ENCODE measurements around the gene EMILIN2. TPM values are rescaled to one million over a fixed set of nuclear protein-coding genes. Genes with fewer than 3 reads are reported as not detected.

Gene EMILIN2
- total and polyA plus RNA-seq, 8 donors, result 0.43 to 11.0 (median 3.4) TPM

DNA sequence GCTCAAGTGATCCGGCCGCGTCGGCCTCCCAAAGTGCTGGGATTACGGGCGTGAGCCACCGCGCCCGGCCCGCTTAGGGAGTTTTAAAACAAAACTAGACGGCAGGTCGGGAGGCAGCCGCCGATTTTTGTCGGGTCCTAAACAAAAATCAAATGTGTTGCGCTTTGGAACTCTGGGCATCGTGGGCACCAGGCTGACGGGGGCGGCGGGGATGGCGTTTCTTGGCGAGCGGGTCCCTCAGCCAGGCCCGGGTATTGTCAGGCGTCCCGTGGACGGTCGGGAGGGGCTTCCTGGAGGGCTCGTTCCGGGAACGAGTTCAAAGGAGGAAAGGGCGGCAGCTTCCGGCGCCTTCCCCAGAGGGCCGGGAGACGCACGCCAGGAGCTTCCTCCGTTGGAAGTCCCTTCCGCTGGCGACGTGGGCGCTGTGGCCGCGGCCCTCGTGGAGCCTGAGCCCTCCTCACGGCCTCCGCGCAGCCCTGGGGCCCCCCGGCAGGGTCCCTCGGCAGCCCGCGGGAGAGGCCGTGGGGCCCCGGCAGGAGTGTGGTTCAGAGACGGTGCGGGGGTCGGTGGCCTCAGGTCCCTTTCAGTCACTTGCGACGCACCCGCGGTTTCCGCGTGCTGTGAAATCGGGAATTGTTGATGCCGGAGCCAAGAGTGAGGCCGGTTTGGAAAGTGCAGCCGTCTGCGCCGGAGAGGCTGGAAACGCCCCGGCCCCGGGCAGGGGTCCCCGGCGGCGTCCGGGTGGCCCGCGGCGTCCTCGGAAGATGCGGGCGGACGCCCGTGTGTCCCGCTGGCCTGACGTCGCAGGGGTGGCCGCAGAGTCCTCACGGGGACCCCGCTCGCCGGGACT is 59.3 kb downstream of the EMILIN2 start:
- Histone ChIP-seq H3K36me3 (no peaks in the 10 kb centered on the region), H3K4me1 (no peaks in the 10 kb centered on the region), H3K27me3 (no peaks in the 10 kb centered on the region), H3K27ac (peak overlapping the region in 2 of 4 donors; percentile 41 to 52), H3K4me3 (peak overlapping the region; percentile 38 to 57 (median 44)), H3K9me3 (no peaks in the 10 kb centered on the region)
- FAIRE-seq (no peak), ATAC-seq (peak; percentile 36 to 64 (median 52)), DNase-seq (peak in 4 of 6 donors; percentile 23 to 74 (median 58))
- WGBS, 2 donors, result 14 to 16% methylated on average over 80 to 92 of the region's 92 CpGs
- TF ChIP-seq, protein P1, sequence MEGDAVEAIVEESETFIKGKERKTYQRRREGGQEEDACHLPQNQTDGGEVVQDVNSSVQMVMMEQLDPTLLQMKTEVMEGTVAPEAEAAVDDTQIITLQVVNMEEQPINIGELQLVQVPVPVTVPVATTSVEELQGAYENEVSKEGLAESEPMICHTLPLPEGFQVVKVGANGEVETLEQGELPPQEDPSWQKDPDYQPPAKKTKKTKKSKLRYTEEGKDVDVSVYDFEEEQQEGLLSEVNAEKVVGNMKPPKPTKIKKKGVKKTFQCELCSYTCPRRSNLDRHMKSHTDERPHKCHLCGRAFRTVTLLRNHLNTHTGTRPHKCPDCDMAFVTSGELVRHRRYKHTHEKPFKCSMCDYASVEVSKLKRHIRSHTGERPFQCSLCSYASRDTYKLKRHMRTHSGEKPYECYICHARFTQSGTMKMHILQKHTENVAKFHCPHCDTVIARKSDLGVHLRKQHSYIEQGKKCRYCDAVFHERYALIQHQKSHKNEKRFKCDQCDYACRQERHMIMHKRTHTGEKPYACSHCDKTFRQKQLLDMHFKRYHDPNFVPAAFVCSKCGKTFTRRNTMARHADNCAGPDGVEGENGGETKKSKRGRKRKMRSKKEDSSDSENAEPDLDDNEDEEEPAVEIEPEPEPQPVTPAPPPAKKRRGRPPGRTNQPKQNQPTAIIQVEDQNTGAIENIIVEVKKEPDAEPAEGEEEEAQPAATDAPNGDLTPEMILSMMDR (IDR thresholded peaks at IDR 0.05), result no peak
- intact Hi-C loops (cut with DNase I), result no loop called here

DNA sequence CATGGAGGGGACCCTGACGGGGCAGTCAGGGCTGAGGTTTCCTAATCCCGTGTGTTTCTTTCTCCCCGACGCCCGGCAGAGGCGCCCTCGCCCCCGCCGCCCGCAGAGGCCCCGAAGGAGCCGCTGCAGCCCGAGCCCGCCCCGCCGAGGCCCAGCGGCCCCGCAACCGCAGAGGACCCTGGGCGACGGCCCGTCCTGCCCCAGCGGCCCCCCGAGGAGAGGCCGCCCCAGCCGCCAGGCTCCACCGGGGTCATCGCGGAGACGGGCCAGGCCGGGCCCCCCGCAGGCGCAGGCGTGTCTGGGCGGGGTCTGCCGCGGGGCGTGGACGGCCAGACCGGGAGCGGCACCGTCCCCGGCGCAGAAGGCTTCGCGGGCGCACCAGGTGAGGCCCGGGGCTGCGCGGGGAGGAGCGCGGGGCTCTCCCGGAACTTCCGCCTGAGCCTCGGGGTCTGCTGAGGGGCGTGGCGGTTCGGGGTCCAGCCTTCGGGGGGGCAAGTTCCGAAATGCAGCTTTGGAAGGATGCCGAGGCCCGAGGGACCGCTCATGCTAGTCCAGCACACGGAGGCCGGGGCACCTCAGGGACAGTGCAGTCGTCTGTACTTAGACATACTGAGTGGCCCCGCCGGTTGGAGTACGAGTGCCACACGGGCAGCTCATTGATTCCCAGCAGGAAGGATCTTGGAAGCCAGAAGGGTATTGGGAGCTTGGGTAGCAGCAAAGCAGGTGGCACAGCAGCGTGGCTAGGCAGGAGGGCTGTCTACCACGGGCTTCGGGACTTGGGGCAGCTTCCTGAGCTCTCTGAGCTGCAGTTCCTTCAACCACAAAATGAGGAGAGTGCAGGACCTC is 60.1 kb downstream of the EMILIN2 start:
- no peaks in the 10 kb centered on the region for H3K27me3 ChIP-seq
- H3K4me1 ChIP-seq, result no peaks in the 10 kb centered on the region
- no peaks in the 10 kb centered on the region for H3K36me3 ChIP-seq
- peak; percentile 43 to 66 (median 56) for ATAC-seq
- H3K4me3 ChIP-seq, result peak overlapping the region; percentile 38 to 57 (median 44)
- intact Hi-C loops (cut with DNase I), result no loop called here
- 3 to 6% methylated on average over 45 to 73 of the region's 73 CpGs for WGBS, 2 donors
- TF ChIP-seq, protein P1 (IDR thresholded peaks at IDR 0.05), result no peak
- H3K27ac ChIP-seq, result peak overlapping the region in 2 of 4 donors; percentile 41 to 52
- peak in 3 of 6 donors; percentile 26 to 76 (median 75) for DNase-seq
- no peak for FAIRE-seq
- H3K9me3 ChIP-seq, result no peaks in the 10 kb centered on the region

DNA sequence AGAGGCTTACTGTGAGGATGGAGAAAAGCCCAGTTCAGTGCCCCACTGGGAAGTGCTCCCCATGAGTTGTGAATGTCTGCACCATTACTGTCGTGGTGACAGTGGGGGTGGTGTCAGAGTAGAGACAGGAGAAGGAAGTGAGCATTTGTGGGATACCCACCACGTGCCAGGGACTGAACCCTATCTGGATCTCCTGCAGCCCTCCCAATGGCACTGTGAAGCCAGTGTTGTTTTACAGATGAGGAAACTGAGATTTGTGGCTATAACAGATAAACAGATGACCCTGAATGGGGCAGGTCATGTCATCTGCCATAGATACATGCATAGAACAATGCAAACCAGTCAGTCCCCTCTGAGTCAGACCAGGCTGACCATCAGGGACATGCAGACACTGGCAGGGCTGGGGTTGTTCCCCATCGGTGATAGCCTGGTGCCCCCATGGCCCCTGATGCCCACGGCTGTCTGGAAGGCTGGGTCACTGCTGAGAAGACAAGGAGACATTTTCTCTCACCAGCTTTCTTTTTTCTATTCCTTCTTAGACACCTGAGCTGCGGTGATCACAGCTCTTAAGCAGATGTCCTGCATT is 60.8 kb downstream of the EMILIN2 start:
- Histone ChIP-seq H3K27ac (peak overlapping the region in 1 of 4 donors; percentile 41), H3K27me3 (no peaks in the 10 kb centered on the region), H3K4me1 (no peaks in the 10 kb centered on the region), H3K36me3 (no peaks in the 10 kb centered on the region), H3K9me3 (no peaks in the 10 kb centered on the region), H3K4me3 (peak overlapping the region in 1 of 4 donors; percentile 57)
- 79 to 85% methylated on average over 5 of the region's 5 CpGs for WGBS, 2 donors
- no peak for DNase-seq
- FAIRE-seq, result no peak
- TF ChIP-seq, protein P1 (IDR thresholded peaks at IDR 0.05), result no peak
- ATAC-seq, result peak in 2 of 4 donors; percentile 7 to 15
- intact Hi-C loops (cut with DNase I), result no loop called here

DNA sequence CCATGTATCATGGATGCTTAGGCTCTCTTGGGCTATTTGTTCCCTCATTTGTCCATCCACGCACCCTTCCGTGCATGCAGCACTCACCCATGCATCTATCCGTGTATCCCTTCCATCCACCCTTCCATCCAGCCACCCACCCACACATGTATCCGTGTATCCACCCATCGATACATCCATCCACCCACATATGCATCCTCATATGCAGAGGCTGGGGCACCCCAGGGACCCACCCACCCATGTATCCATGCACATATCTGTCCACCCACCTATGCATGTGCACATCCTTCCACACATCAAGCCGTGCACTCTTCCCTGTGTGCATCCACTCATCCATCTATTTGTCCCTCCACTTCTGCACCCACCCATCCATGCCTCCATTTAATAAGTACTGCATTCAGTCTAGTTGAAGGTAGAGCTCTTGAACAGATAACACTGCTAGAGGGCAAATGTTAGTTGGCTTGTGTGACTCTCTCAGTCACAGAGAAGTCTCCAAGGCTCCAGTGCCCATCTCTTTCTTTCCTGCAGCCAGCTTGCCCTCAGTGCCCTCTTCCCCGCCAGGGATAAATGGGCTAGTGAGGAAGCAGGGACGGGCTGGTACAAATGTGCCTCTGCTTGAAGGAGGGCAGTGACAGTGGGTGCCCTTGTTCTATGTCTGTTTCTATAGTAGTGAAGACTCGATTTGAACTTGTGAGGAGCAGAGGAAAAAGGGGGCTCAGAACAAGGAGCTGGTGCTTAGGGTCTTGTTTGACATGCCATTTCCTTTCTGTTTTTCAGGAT is 61.5 kb downstream of the EMILIN2 start:
- Histone ChIP-seq H3K36me3 (no peaks in the 10 kb centered on the region), H3K9me3 (no peaks in the 10 kb centered on the region), H3K4me3 (no peak overlapping the region), H3K4me1 (no peaks in the 10 kb centered on the region), H3K27me3 (no peaks in the 10 kb centered on the region), H3K27ac (no peak overlapping the region)
- no peak for DNase-seq
- TF ChIP-seq, protein P1 (IDR thresholded peaks at IDR 0.05), result no peak
- ATAC-seq, result no peak
- WGBS, 2 donors, result 88 to 90% methylated on average over 9 of the region's 9 CpGs
- intact Hi-C loops (cut with DNase I), result no loop called here
- FAIRE-seq, result no peak

Data from pancreas (tissue), 10 donors.